ENCODE measurements around the gene FAM83E.
"Not testable (repeated sequence)": the region's sequence is repeated elsewhere in the genome, so short reads cannot be mapped to it uniquely, and the experiment has no call there.

Gene FAM83E

GRCh38 chr19:48639483-48640375, 24.9 kb upstream of the FAM83E start:
- DNase-seq, result no peak

DNA sequence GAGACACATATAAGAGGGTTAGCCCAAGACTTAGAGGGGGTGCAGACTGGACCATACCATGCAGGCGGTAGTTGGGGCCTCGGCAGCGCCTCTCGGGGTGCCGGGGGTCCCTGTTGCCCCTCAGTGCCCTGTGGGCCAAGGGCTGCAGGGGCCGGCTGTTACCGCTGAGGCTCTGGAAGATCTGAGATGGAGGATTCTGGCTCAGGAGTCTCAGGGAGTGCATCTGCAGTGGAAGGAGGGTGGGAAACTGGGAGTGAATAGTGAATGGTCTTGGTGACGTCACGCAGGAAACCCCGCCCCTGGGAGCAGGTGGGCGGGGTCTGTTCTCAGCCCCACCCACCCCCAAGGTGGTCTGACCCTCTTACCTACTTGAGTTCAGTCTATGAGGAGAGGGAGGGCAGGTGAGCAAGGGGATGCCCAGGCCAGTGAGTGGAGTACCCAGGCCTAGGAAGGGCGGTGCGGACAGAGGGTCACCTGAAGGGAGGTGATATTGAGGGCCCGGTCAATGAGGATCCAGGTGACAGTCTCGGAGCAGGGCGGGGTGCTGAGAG, 24.0 kb upstream of the FAM83E start:
- DNase-seq, result no peak

GRCh38 chr19:48637948-48638830, 23.3 kb upstream of the FAM83E start:
- DNase-seq, result peak; percentile 58

- DNase-seq, result peak; percentile 96
Observed at GRCh38 chr19:48637449-48637947, 22.6 kb upstream of the FAM83E start.

- no peak for DNase-seq
Observed at GRCh38 chr19:48636859-48637448, 22.1 kb upstream of the FAM83E start, which contains the start of gene DBP. DBP (minus strand) TSS chr19:48637379; CDS start chr19:48636994, 385 bp downstream.

GRCh38 chr19:48635966-48636858, 21.3 kb upstream of the FAM83E start:
- DNase-seq, result no peak

DNA sequence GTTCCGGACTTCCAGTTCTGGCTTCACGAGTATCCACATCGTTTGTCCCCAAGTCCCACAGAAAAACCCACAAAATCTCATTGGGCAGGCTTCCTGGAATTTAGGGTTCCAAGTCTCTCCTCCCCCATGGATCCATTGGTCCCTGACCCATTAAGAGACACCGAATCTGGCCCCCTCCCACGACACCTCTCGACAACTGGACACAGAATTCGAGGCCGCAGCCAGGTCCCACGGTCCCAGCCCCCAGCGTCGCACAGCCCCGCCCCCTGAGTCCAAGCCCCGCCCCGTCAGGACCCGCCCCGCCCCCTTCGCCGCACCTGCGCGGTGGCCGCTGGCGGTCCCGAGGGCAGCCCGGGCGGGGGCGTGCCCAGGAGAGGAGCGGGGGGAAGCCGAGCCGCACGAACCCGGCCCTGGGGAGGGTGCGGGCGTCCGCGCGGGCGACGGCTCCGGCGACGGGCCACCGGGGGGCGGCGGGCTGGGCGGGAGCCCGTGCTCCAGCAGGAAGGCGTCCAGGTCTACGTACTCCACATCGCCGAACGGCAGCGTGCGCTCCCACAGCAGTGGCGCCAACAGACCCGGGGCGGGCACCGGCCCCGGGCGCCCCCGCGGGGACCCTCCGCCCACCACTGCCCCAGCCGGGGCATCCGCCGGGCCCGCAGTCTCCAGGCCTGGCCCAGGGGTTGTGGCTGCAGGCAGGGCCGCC, 20.5 kb upstream of the FAM83E start:
- peak; percentile 15 for DNase-seq

DNA sequence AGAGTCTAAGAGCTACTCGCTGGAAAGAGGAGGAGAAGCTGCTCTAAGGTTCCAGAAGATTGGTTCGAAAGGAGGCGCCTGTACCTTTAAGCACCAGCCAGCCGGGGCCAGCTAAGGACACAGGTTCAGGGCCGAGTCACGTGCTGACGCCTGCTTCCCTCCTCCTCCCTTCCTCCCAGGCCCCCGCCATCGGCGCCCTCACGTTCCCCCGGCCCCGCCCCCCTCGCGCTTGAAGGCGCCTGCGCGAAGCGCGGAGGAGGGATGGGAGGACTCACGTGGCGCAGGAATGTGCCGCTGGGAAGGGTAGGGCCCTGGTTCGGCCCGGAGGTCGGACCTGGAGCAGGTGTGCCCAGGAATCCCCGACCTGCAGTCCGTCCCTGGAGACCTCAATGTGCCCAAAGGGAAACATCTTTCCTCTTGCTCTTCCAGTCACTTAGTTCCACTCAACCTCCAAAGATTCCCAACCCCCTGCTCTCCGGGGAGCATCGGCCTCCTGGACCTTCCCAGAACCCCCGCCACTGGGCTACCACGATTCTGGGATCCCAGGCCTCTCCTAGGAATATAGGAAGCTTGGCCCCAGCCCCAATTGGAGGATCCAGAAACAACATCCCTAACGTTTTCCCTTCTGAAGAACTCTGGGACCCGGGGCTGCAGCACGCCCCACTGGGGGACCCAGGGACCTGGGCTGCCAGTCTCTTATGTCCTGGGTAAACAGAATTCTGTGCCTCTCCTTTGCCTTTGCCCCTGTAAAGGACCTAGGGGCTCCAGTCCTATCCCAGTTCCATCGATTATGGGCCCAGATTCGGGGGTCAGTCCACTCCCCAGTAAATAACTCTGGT, 19.8 kb upstream of the FAM83E start:
- peak; percentile 75 for DNase-seq

- DNase-seq, result no peak
Observed at GRCh38 chr19:48634036-48634342, 19.1 kb upstream of the FAM83E start.

- no peak for DNase-seq
Observed at GRCh38 chr19:48633148-48634035, 18.5 kb upstream of the FAM83E start.

DNA sequence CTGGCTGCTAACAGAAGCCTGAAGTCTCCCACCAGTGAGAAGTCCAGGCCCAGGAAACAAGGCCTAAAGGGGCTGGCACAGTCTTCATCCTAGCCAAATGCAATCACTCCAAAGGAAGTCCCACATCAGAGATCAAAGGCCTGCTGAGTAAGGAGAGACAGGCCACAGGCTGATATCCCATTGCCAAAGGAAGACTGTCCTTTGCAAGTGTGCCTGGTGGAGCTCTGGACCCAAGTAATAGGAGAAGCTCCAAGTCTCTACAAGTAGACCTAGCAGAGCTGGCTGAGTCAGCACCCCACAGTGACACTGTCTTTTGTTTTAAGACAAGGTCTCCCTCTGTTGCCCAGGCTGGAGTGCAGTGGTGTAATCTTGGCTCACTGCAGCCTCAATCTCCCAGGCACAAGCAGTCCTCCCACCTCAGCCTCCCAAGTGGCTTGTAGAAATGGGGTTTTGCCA, 17.8 kb upstream of the FAM83E start:
- no peak for DNase-seq

DNA sequence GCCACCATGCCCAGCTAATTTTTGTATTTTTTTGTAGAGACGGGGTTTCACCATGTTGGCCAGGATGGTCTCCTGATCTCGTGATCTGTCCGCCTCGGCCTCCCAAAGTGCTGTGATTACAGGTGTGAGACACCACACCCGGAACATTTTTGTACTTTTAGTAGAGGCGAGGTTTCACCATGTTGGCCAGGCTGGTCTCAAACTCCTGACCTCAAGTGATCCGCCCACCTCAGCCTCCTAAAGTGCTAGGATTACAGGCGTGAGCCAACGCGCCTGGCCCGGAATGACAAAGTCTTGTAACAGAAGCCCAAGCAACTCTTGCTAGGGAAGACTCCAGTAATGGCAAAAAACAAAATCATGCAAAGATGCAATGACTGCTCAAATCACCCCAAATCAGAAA, 17.4 kb upstream of the FAM83E start:
- DNase-seq, result not testable (repeated sequence)

DNA sequence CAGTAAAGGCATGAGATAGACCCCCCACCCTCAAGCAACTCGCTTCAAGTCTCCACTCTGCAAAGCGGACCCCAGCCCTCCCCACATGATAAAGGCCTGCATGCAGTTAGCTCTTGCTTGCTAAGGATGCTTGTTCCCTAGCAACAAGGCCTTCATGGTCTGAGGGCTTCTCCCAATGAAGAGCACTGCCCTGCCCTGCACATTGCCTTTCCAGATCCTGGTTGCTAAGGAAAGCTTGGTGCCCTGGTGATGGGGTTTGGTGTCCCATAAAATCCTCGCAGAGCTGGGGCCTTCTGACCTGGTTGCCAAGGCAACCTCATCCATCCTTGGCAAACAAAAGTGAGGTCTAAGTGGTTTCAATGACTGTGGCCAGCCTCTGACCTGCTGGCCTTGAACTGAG, 16.3 kb upstream of the FAM83E start:
- no peak for DNase-seq

- no peak for DNase-seq
Observed at GRCh38 chr19:48630296-48631063, 15.6 kb upstream of the FAM83E start.

DNA sequence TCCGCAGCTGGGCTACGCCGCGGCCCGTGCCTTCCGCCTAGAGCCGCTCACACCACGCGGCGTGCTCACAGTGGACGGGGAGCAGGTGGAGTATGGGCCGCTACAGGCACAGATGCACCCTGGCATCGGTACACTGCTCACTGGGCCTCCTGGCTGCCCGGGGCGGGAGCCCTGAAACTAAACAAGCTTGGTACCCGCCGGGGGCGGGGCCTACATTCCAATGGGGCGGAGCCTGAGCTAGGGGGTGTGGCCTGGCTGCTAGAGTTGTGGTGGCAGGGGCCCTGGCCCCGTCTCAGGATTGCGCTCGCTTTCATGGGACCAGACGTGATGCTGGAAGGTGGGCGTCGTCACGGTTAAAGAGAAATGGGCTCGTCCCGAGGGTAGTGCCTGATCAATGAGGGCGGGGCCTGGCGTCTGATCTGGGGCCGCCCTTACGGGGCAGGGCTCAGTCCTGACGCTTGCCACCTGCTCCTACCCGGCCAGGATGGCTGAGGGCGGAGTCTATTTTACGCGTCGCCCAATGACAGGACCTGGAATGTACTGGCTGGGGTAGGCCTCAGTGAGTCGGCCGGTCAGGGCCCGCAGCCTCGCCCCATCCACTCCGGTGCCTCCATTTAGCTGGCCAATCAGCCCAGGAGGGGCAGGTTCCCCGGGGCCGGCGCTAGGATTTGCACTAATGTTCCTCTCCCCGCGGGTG, 14.9 kb upstream of the FAM83E start:
- no peak for DNase-seq

DNA sequence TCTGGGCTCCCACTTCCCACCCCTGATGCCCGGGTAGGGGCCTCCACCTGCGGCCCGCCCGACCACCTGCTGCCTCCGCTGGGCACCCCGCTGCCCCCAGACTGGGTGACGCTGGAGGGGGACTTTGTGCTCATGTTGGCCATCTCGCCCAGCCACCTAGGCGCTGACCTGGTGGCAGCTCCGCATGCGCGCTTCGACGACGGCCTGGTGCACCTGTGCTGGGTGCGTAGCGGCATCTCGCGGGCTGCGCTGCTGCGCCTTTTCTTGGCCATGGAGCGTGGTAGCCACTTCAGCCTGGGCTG, 14.4 kb upstream of the FAM83E start:
- DNase-seq, result no peak

DNA sequence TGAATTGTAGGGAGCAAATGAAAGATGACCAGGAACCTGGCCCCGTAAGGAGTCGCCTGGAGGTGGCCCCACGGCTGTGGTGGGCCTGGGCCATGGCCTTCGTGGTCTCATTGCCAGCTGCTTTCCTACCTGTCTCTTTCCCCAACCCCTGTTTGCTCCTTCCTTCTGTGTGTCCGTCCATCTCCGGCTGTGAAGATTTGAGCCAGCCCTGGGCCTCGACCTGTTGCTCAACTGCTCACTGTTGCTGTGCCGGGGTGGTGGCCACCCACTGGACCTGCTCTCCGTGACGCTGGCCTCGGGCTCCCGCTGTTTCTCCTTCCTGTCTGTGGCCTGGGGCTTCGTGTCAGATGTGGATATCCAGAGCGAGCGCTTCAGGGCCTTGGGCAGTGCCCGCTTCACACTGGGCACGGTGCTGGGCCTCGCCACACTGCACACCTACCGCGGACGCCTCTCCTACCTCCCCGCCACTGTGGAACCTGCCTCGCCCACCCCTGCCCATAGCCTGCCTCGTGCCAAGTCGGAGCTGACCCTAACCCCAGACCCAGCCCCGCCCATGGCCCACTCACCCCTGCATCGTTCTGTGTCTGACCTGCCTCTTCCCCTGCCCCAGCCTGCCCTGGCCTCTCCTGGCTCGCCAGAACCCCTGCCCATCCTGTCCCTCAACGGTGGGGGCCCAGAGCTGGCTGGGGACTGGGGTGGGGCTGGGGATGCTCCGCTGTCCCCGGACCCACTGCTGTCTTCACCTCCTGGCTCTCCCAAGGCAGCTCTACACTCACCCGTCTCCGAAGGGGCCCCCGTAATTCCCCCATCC, 13.8 kb upstream of the FAM83E start:
- no peak for DNase-seq
